Activated T-cell treated with anti-CD3 and anti-CD28 coated beads for 48 hours (primary cell): ENCODE measurements around the gene ERH.

ENCODE experiments used
- DNase-seq: peaks from one replicate; pipeline ENCODE4 v3.0.0-alpha.2; 2020; ENCODE audit warnings: low read depth

Gene ERH

GRCh38 chr14:69355607-69356281, 42.4 kb downstream of the ERH start:
- no peak for DNase-seq

GRCh38 chr14:69355154-69355597, 42.9 kb downstream of the ERH start:
- DNase-seq, result no peak

GRCh38 chr14:69354383-69355153, 43.5 kb downstream of the ERH start:
- DNase-seq, result peak; percentile 60

GRCh38 chr14:69353168-69353567, 44.9 kb downstream of the ERH start:
- DNase-seq, result no peak

- no peak for DNase-seq
These were observed 46.2 kb downstream of the ERH start for GRCh38 chr14:69351911-69352310.

GRCh38 chr14:69351385-69351784, 46.7 kb downstream of the ERH start:
- DNase-seq, result no peak

- no peak for DNase-seq
These were observed 47.2 kb downstream of the ERH start for GRCh38 chr14:69350892-69351291.

- DNase-seq, result no peak
These were observed 48.9 kb downstream of the ERH start for GRCh38 chr14:69349091-69349777.

GRCh38 chr14:69346710-69347109, 51.4 kb downstream of the ERH start:
- DNase-seq, result peak; percentile 11

GRCh38 chr14:69345402-69345801, 52.7 kb downstream of the ERH start:
- no peak for DNase-seq

- no peak for DNase-seq
These were observed 53.9 kb downstream of the ERH start for GRCh38 chr14:69344171-69344570.

GRCh38 chr14:69342928-69343525, 55.1 kb downstream of the ERH start:
- no peak for DNase-seq

- no peak for DNase-seq
These were observed 58.7 kb downstream of the ERH start for GRCh38 chr14:69339426-69339825.

- DNase-seq, result no peak
These were observed 60.1 kb downstream of the ERH start for GRCh38 chr14:69337984-69338383.

- no peak for DNase-seq
These were observed 62.7 kb downstream of the ERH start for GRCh38 chr14:69335371-69335771.

GRCh38 chr14:69334576-69334975, 63.5 kb downstream of the ERH start:
- DNase-seq, result no peak

GRCh38 chr14:69333791-69334337, 64.2 kb downstream of the ERH start:
- no peak for DNase-seq

GRCh38 chr14:69332782-69333395, 65.2 kb downstream of the ERH start:
- no peak for DNase-seq

- DNase-seq, result no peak
These were observed 66.9 kb downstream of the ERH start for GRCh38 chr14:69331206-69331605.
